ENCODE results near the gene SF3B5.
"Not testable (repeated sequence)": the region's sequence is repeated elsewhere in the genome, so short reads cannot be mapped to it uniquely, and the experiment has no call there.

Gene SF3B5

GRCh38 chr6:144062786-144063185 lies 32.6 kb downstream of the SF3B5 start:
- DNase-seq: no peak

GRCh38 chr6:144059139-144059538 lies 36.2 kb downstream of the SF3B5 start:
- no peak for DNase-seq

GRCh38 chr6:144055121-144055931 lies 40.0 kb downstream of the SF3B5 start:
- peak in 3 of 5 donors; percentile 10 to 72 (median 33) for DNase-seq

GRCh38 chr6:144053601-144054000 lies 41.8 kb downstream of the SF3B5 start:
- peak in 1 of 5 donors; percentile 28 for DNase-seq

GRCh38 chr6:144052488-144052887 lies 42.9 kb downstream of the SF3B5 start:
- no peak for DNase-seq

GRCh38 chr6:144049386-144049785 lies 46.0 kb downstream of the SF3B5 start:
- DNase-seq: no peak

- no peak for DNase-seq
Measured at GRCh38 chr6:144047688-144048087, 47.7 kb downstream of the SF3B5 start.

GRCh38 chr6:144046672-144047071 lies 48.7 kb downstream of the SF3B5 start:
- DNase-seq: not testable (repeated sequence)

- DNase-seq: not testable (repeated sequence)
Measured at GRCh38 chr6:144044989-144045388, 50.4 kb downstream of the SF3B5 start.
